Lower lobe of right lung (tissue), 2 donors: ENCODE data around the gene AMFR. TPM values are rescaled to one million over a fixed set of nuclear protein-coding genes. Genes with fewer than 3 reads are reported as not detected.

ENCODE experiments used
- ATAC-seq, 2 donors: fragments of 200-7000 bp; cut with Tn5 transposase; one replicate each; pipeline ENCODE4 v1.9.1; 2020 to 2022; ENCODE audit warnings: mild to moderate bottlenecking in 2 of 2, moderate library complexity in 2 of 2
- DNase-seq: peaks from one replicate; pipeline ENCODE4 v3.0.0-alpha.2; 2020
- H3K27ac ChIP-seq: fragments of 200-600 bp; one replicate; pipeline ENCODE4 v1.8.0; 2022
- H3K27me3 ChIP-seq: fragments of 200-600 bp; one replicate; pipeline ENCODE4 v1.8.0; 2022; ENCODE audit warnings: low read depth
- H3K36me3 ChIP-seq: fragments of 200-600 bp; one replicate; pipeline ENCODE4 v1.8.0; 2022; ENCODE audit warnings: mild to moderate bottlenecking
- H3K4me1 ChIP-seq: fragments of 200-600 bp; one replicate; pipeline ENCODE4 v1.8.0; 2022
- H3K4me3 ChIP-seq: fragments of 200-600 bp; one replicate; pipeline ENCODE4 v1.8.0; 2022; ENCODE audit warnings: mild to moderate bottlenecking
- H3K9me3 ChIP-seq: fragments of 200-600 bp; one replicate; pipeline ENCODE4 v1.8.0; 2022
- CTCF ChIP-seq: fragments of 200-600 bp; IDR thresholded peaks from one replicate; pipeline ENCODE4 v1.8.0; 2022; ENCODE audit warnings: antibody characterized with exemption, mild to moderate bottlenecking
- intact Hi-C: fragments of 100-400 bp; cut with DNase I; formaldehyde crosslinking; loops from one replicate; pipeline ENCODE4 v1.11.0; 2022
- total RNA-seq: library from RNA; stranded (reverse); fragmentation: NEBNext Ultra II Directional; extraction: Animal tissue kit (Norgen Biotek cat#: 25700); gene quantifications from one replicate; pipeline ENCODE4 v1.2.1, GENCODE V29; 2021
- donor health status: DM: no; HTN: yes; CAD: no; lungs with severe emphysema.

Gene AMFR
- total RNA-seq, 1 donor from 2014 or later, result 90.4 TPM

- Histone ChIP-seq H3K27ac (no peak overlapping the region), H3K27me3 (no peaks in the 10 kb centered on the region), H3K9me3 (no peaks in the 10 kb centered on the region), H3K4me1 (no peaks in the 10 kb centered on the region), H3K4me3 (no peak overlapping the region), H3K36me3 (no peaks in the 10 kb centered on the region)
- no peak for ATAC-seq
- intact Hi-C loops, result no loop called here
- no peak for DNase-seq
- no peak for TF ChIP-seq CTCF
Observed at GRCh38 chr16:56312028-56312300, 113.4 kb downstream of the AMFR start.

Other genes with a start within 250 kb of the AMFR start
- gene GNAO1, start 234.1 kb downstream of the AMFR start, total RNA-seq, result 1.8 TPM
- gene NUDT21, start 25.8 kb upstream of the AMFR start, total RNA-seq, result 80.3 TPM
- 26.8 TPM for gene OGFOD1, start 26.0 kb upstream of the AMFR start, total RNA-seq
- gene BBS2, start 94.5 kb upstream of the AMFR start, total RNA-seq, result 42.2 TPM
- gene MT4, start 139.5 kb upstream of the AMFR start, total RNA-seq, result not detected
- not detected for gene MT3, start 164.0 kb upstream of the AMFR start, total RNA-seq
- 223 TPM for gene MT2A, start 183.0 kb upstream of the AMFR start, total RNA-seq
- 158 TPM for gene MT1E, start 200.2 kb upstream of the AMFR start, total RNA-seq
- gene MT1M, start 207.1 kb upstream of the AMFR start, total RNA-seq, result 29.8 TPM
- gene MT1A, start 213.1 kb upstream of the AMFR start, total RNA-seq, result 4.7 TPM
- gene MT1B, start 226.3 kb upstream of the AMFR start, total RNA-seq, result not detected
- gene MT1F, start 232.4 kb upstream of the AMFR start, total RNA-seq, result 12.6 TPM
- 25.3 TPM for gene MT1G, start 242.5 kb upstream of the AMFR start, total RNA-seq
- 4.3 TPM for gene MT1H, start 244.3 kb upstream of the AMFR start, total RNA-seq